ENCODE data around the gene GRM8. TPM values are rescaled to one million over a fixed set of nuclear protein-coding genes. Genes with fewer than 3 reads are reported as not detected.

The GRM8 gene
- total RNA-seq, 2 experiments from 2014 or later = not detected

- DNase-seq (ENCODE audit: low spot score) = peak; percentile 52
- BruUV-seq (replicated peaks) = no TSS peak
- Histone ChIP-seq H3K9me2 (ENCODE audit: insufficient read depth, low read length) (no peaks in the 10 kb centered on the region), H4K20me1 (ENCODE audit: insufficient read depth, low read length) (no peaks in the 10 kb centered on the region), H2AFZ (ENCODE audit: low read length) (peak overlapping the region; percentile 97), H3K9me3 (ENCODE audit: low read length) (no peaks in the 10 kb centered on the region), H3K79me2 (ENCODE audit: insufficient read depth, low read depth, low read length) (no peaks in the 10 kb centered on the region), H3K4me3 (ENCODE audit: low read depth, low read length, poor library complexity, severe bottlenecking) (peak overlapping the region; percentile 68), H3K4me1 (ENCODE audit: insufficient read depth, low read length, poor library complexity, severe bottlenecking) (no peaks in the 10 kb centered on the region), H3K27ac (ENCODE audit: low read depth, low read length, poor library complexity, severe bottlenecking) (no peak overlapping the region), H3K36me3 (ENCODE audit: insufficient read depth, low read length) (no peaks in the 10 kb centered on the region), H3K4me2 (ENCODE audit: low read length) (peak overlapping the region; percentile 93)
- ChIA-PET POLR2A (no interaction called here), CTCF (ENCODE audit: unreplicated experiment) (interaction anchor here (0.6 kb wide), 1 partner anchor 164 kb away, joined by 3 read pairs; no protein-coding TSS in a partner anchor)
- intact Hi-C loops (cut with micrococcal nuclease; ENCODE audit: unreplicated experiment) = loop anchor here (5.0 kb wide), 1 partner anchor 451 kb away; no protein-coding TSS in a partner anchor
- no peak for TF ChIP-seq EZH2phosphoT487 (IDR thresholded peaks at IDR 0.05; ENCODE audit: borderline replicate concordance, low read depth, low read length)
- TF ChIP-seq, protein P1, sequence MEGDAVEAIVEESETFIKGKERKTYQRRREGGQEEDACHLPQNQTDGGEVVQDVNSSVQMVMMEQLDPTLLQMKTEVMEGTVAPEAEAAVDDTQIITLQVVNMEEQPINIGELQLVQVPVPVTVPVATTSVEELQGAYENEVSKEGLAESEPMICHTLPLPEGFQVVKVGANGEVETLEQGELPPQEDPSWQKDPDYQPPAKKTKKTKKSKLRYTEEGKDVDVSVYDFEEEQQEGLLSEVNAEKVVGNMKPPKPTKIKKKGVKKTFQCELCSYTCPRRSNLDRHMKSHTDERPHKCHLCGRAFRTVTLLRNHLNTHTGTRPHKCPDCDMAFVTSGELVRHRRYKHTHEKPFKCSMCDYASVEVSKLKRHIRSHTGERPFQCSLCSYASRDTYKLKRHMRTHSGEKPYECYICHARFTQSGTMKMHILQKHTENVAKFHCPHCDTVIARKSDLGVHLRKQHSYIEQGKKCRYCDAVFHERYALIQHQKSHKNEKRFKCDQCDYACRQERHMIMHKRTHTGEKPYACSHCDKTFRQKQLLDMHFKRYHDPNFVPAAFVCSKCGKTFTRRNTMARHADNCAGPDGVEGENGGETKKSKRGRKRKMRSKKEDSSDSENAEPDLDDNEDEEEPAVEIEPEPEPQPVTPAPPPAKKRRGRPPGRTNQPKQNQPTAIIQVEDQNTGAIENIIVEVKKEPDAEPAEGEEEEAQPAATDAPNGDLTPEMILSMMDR (conservative IDR thresholded peaks at IDR 0.05; ENCODE audit: low read length) = peak; percentile 82
Observed at GRCh38 chr7:127253281-127254162, 781 bp upstream of the GRM8 start.

- Histone ChIP-seq H2AFZ (ENCODE audit: low read length) (no peak overlapping the region), H3K4me2 (ENCODE audit: low read length) (no peak overlapping the region), H3K36me3 (ENCODE audit: insufficient read depth, low read length) (no peaks in the 10 kb centered on the region), H3K27ac (ENCODE audit: low read depth, low read length, poor library complexity, severe bottlenecking) (no peak overlapping the region), H3K9me2 (ENCODE audit: insufficient read depth, low read length) (no peaks in the 10 kb centered on the region), H3K79me2 (ENCODE audit: insufficient read depth, low read depth, low read length) (no peaks in the 10 kb centered on the region), H4K20me1 (ENCODE audit: insufficient read depth, low read length) (peaks cover 3% of the 10 kb centered on the region; the same call in 1 of the 2 replicates), H3K9me3 (ENCODE audit: low read length) (no peaks in the 10 kb centered on the region), H3K4me3 (ENCODE audit: low read depth, low read length, poor library complexity, severe bottlenecking) (no peak overlapping the region), H3K4me1 (ENCODE audit: insufficient read depth, low read length, poor library complexity, severe bottlenecking) (no peaks in the 10 kb centered on the region)
- TF ChIP-seq, protein P1 (conservative IDR thresholded peaks at IDR 0.05; ENCODE audit: low read length) = no peak
- no peak for TF ChIP-seq EZH2phosphoT487 (IDR thresholded peaks at IDR 0.05; ENCODE audit: borderline replicate concordance, low read depth, low read length)
- intact Hi-C loops (cut with micrococcal nuclease; ENCODE audit: unreplicated experiment) = loop anchor here (5.0 kb wide), 1 partner anchor 450 kb away; no protein-coding TSS in a partner anchor
- no TSS peak for BruUV-seq (replicated peaks)
- CTCF ChIA-PET (ENCODE audit: unreplicated experiment) = no interaction called here
- POLR2A ChIA-PET = no interaction called here
- DNase-seq (ENCODE audit: low spot score) = no peak
Observed at GRCh38 chr7:127252377-127252713, 396 bp downstream of the GRM8 start.
